Mesendoderm (in vitro differentiated cells): ENCODE results near the gene SOAT2.

Source experiments
- DNase-seq: peaks from one replicate; pipeline ENCODE4 v3.0.0; 2013
- H2AK5ac ChIP-seq: 2 replicates; pipeline ENCODE4 v1.6.1; 2013; ENCODE audit warnings: low read length, inconsistent platforms
- H2BK120ac ChIP-seq: 2 replicates; pipeline ENCODE4 v1.6.1; 2013; ENCODE audit warnings: low read depth, mild to moderate bottlenecking, low read length, moderate library complexity, mixed read lengths
- H2BK15ac ChIP-seq: replicated peaks from 2 replicates; pipeline ENCODE4 v1.6.1; 2013; ENCODE audit warnings: low read depth, mild to moderate bottlenecking, moderate library complexity
- H2BK5ac ChIP-seq: 2 replicates; pipeline ENCODE4 v1.6.1; 2013; ENCODE audit warnings: low read length, inconsistent platforms
- H3K18ac ChIP-seq: 2 replicates; pipeline ENCODE4 v1.6.1; 2013; ENCODE audit warnings: mild to moderate bottlenecking, low read length, mixed read lengths
- H3K23ac ChIP-seq: one replicate; pipeline ENCODE4 v1.6.1; 2013; ENCODE audit warnings: low read length
- H3K27ac ChIP-seq: 2 replicates; pipeline ENCODE4 v1.5.1; 2013; ENCODE audit warnings: low read depth, mild to moderate bottlenecking, inconsistent platforms, low read length, moderate library complexity
- H3K27me3 ChIP-seq: 2 replicates; pipeline ENCODE4 v1.6.1; 2013; ENCODE audit warnings: low read length, control low read depth, mild to moderate bottlenecking, inconsistent platforms; ENCODE audit not compliant: insufficient read depth, poor library complexity
- H3K36me3 ChIP-seq: 2 replicates; pipeline ENCODE4 v1.6.1; 2013; ENCODE audit warnings: low read length, inconsistent platforms; ENCODE audit not compliant: control insufficient read depth, insufficient read depth
- H3K4ac ChIP-seq: one replicate; pipeline ENCODE4 v1.6.1; 2013; ENCODE audit warnings: low read depth, mild to moderate bottlenecking, low read length, moderate library complexity
- H3K4me1 ChIP-seq: 2 replicates; pipeline ENCODE4 v1.6.1; 2013; ENCODE audit warnings: low read depth, low read length, inconsistent platforms; ENCODE audit not compliant: control insufficient read depth
- H3K4me2 ChIP-seq: 2 replicates; pipeline ENCODE4 v1.6.1; 2013; ENCODE audit warnings: low read length
- H3K4me3 ChIP-seq: 2 replicates; pipeline ENCODE4 v1.5.1; 2013; ENCODE audit warnings: mild to moderate bottlenecking, low read length
- H3K56ac ChIP-seq: one replicate; pipeline ENCODE4 v1.6.1; 2013; ENCODE audit warnings: low read length
- H3K79me1 ChIP-seq: 2 replicates; pipeline ENCODE4 v1.6.1; 2013; ENCODE audit warnings: low read length, inconsistent platforms
- H3K79me2 ChIP-seq: 2 replicates; pipeline ENCODE4 v1.6.1; 2013; ENCODE audit warnings: mild to moderate bottlenecking, low read length; ENCODE audit not compliant: control insufficient read depth, insufficient read depth
- H3K9ac ChIP-seq: 2 replicates; pipeline ENCODE4 v1.6.1; 2013; ENCODE audit warnings: low read length, inconsistent platforms
- H4K5ac ChIP-seq: one replicate; pipeline ENCODE4 v1.6.1; 2013; ENCODE audit warnings: low read length
- H4K8ac ChIP-seq: one replicate; pipeline ENCODE4 v1.6.1; 2013; ENCODE audit warnings: low read depth, mild to moderate bottlenecking, control low read depth, low read length, moderate library complexity
- WGBS: extraction: QIAGEN DNeasy Blood & Tissue Kit; methylation state at CpG from one replicate; pipeline ENCODE4 v1.1.7; 2013; ENCODE audit warnings: low lambda C conversion rate, missing lambda C conversion rate; ENCODE audit not compliant: insufficient coverage; ENCODE audit errors: extremely low coverage; 5-methylcytosine and 5-hydroxymethylcytosine counted together

The SOAT2 gene

GRCh38 chr12:53074999-53075370, 28.3 kb upstream of the SOAT2 start:
- H2BK120ac ChIP-seq: no peak overlapping the region
- no peaks in the 10 kb centered on the region for H3K27me3 ChIP-seq
- no peak overlapping the region for H4K8ac ChIP-seq
- no peak overlapping the region for H3K4ac ChIP-seq
- no peak overlapping the region for H3K4me3 ChIP-seq
- WGBS: no CpG with 5 or more reads among the region's 3 CpGs
- no peaks in the 10 kb centered on the region for H3K79me1 ChIP-seq
- no peak overlapping the region for H2BK15ac ChIP-seq
- H3K18ac ChIP-seq: no peak overlapping the region
- H3K79me2 ChIP-seq: no peaks in the 10 kb centered on the region
- no peak overlapping the region for H3K9ac ChIP-seq
- no peak overlapping the region for H3K27ac ChIP-seq
- no peak overlapping the region for H2AK5ac ChIP-seq
- no peak overlapping the region for H4K5ac ChIP-seq
- no peak for DNase-seq
- H3K56ac ChIP-seq: no peak overlapping the region
- H3K36me3 ChIP-seq: no peaks in the 10 kb centered on the region
- H3K23ac ChIP-seq: no peak overlapping the region
- H3K4me1 ChIP-seq: peaks cover 3% of the 10 kb centered on the region
- H2BK5ac ChIP-seq: no peak overlapping the region
- no peak overlapping the region for H3K4me2 ChIP-seq

- H4K5ac ChIP-seq: no peak overlapping the region
- no peak overlapping the region for H2AK5ac ChIP-seq
- DNase-seq: no peak
- H3K9ac ChIP-seq: no peak overlapping the region
- H3K56ac ChIP-seq: no peak overlapping the region
- no peak overlapping the region for H3K23ac ChIP-seq
- no peaks in the 10 kb centered on the region for H3K79me1 ChIP-seq
- no peaks in the 10 kb centered on the region for H3K79me2 ChIP-seq
- no peak overlapping the region for H3K18ac ChIP-seq
- no CpG with 5 or more reads among the region's 3 CpGs for WGBS
- no peaks in the 10 kb centered on the region for H3K36me3 ChIP-seq
- no peak overlapping the region for H2BK5ac ChIP-seq
- H3K4ac ChIP-seq: no peak overlapping the region
- no peak overlapping the region for H2BK15ac ChIP-seq
- peaks cover 3% of the 10 kb centered on the region for H3K4me1 ChIP-seq
- no peak overlapping the region for H3K27ac ChIP-seq
- H3K27me3 ChIP-seq: no peaks in the 10 kb centered on the region
- H4K8ac ChIP-seq: no peak overlapping the region
- H2BK120ac ChIP-seq: no peak overlapping the region
- H3K4me3 ChIP-seq: no peak overlapping the region
- H3K4me2 ChIP-seq: no peak overlapping the region
Observed at GRCh38 chr12:53076461-53076860, 26.8 kb upstream of the SOAT2 start.

- Histone ChIP-seq H3K56ac (no peak overlapping the region), H3K23ac (no peak overlapping the region), H3K4me2 (no peak overlapping the region), H2BK15ac (no peak overlapping the region), H3K27me3 (no peaks in the 10 kb centered on the region), H3K18ac (no peak overlapping the region), H3K4me1 (peaks cover 3% of the 10 kb centered on the region), H4K5ac (no peak overlapping the region), H3K4me3 (no peak overlapping the region), H3K79me2 (no peaks in the 10 kb centered on the region), H2BK5ac (no peak overlapping the region), H3K4ac (no peak overlapping the region), H3K79me1 (no peaks in the 10 kb centered on the region), H2BK120ac (no peak overlapping the region), H3K27ac (no peak overlapping the region), H3K9ac (no peak overlapping the region), H2AK5ac (no peak overlapping the region), H3K36me3 (no peaks in the 10 kb centered on the region), H4K8ac (no peak overlapping the region)
- DNase-seq: no peak
- WGBS: no CpG with 5 or more reads among the region's 8 CpGs
Observed at GRCh38 chr12:53077030-53077429, 26.3 kb upstream of the SOAT2 start.

GRCh38 chr12:53078425-53079225, 24.7 kb upstream of the SOAT2 start:
- WGBS: no CpG with 5 or more reads among the region's 25 CpGs
- Histone ChIP-seq H2AK5ac (no peak overlapping the region), H4K8ac (no peak overlapping the region), H2BK5ac (no peak overlapping the region), H3K4me3 (peak overlapping the region; percentile 31), H3K27me3 (no peaks in the 10 kb centered on the region), H3K4ac (peak overlapping the region; percentile 18), H2BK120ac (no peak overlapping the region), H3K79me2 (no peaks in the 10 kb centered on the region), H3K27ac (peak overlapping the region; percentile 16), H3K4me1 (peaks cover 2% of the 10 kb centered on the region), H4K5ac (no peak overlapping the region), H3K79me1 (no peaks in the 10 kb centered on the region), H3K18ac (no peak overlapping the region), H3K23ac (peak overlapping the region; percentile 15), H2BK15ac (no peak overlapping the region), H3K4me2 (peak overlapping the region; percentile 59), H3K36me3 (no peaks in the 10 kb centered on the region), H3K56ac (peak overlapping the region; percentile 83), H3K9ac (peak overlapping the region; percentile 62)
- DNase-seq: no peak

GRCh38 chr12:53079226-53080117, 23.8 kb upstream of the SOAT2 start, which contains the start of gene SPRYD3:
SPRYD3 (minus strand) TSS chr12:53079390; CDS start chr12:53079333, 57 bp downstream.
- Histone ChIP-seq H3K27me3 (no peaks in the 10 kb centered on the region), H3K79me1 (no peaks in the 10 kb centered on the region), H3K23ac (peak within 1 kb of the TSS; percentile 15), H2AK5ac (no peak within 1 kb of the TSS), H3K4ac (peak within 1 kb of the TSS; percentile 73), H3K56ac (peak within 1 kb of the TSS; percentile 92), H3K9ac (peak within 1 kb of the TSS; percentile 85), H3K4me1 (peaks cover 2% of the 10 kb centered on the region), H2BK5ac (no peak within 1 kb of the TSS), H3K79me2 (no peaks in the 10 kb centered on the region), H4K5ac (no peak within 1 kb of the TSS), H3K36me3 (no peaks in the 10 kb centered on the region), H3K4me3 (peak within 1 kb of the TSS; percentile 46), H4K8ac (no peak within 1 kb of the TSS), H3K27ac (peak within 1 kb of the TSS; percentile 68), H3K4me2 (peak within 1 kb of the TSS; percentile 59), H3K18ac (peak within 1 kb of the TSS; percentile 86), H2BK120ac (no peak within 1 kb of the TSS), H2BK15ac (no peak within 1 kb of the TSS)
- DNase-seq: peak; percentile 97
- WGBS: no CpG with 5 or more reads among the region's 67 CpGs
